Measurements from ENCODE around the gene SHISA4.

DNA sequence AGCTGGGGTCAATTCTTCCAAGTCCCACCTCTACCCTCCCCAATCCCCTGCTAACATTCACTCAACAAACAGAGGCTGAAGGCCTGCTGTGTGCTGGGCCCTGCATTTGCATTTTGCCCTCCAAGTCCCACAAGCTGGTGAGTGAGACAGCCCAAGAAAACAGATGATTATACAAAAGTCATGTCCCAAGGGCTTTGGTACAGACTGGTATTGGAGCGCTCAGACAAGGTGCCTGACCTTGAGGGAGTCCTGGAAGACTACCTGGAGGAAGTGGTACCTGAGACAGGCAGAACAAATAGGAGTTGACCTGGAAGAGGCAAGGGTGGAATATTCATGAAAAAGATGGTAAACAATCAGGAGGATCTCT lies 53.4 kb downstream of the SHISA4 start:
- no peak for TF ChIP-seq EZH2 (IDR thresholded peaks at IDR 0.05)
- TF ChIP-seq POLR2AphosphoS5 (IDR thresholded peaks at IDR 0.05; ENCODE audit: borderline replicate concordance, low read depth, low read length), result no peak
